ENCODE measurements around the gene ARL8B.

- TF ChIP-seq POLR2A (IDR thresholded peaks at IDR 0.05) (no peak), CTCF (IDR thresholded peaks at IDR 0.05) (no peak)
Observed at GRCh38 chr3:5191555-5192304, 69.6 kb downstream of the ARL8B start.

Measured in testis (tissue), 2 donors.